Keratinocyte (primary cell): ENCODE results near the gene SPRY1. TPM values are rescaled to one million over a fixed set of nuclear protein-coding genes. Genes with fewer than 3 reads are reported as not detected.

Experiments
- DNase-seq: peaks from one replicate; pipeline ENCODE4 v3.0.0-alpha.2; 2011; ENCODE audit warnings: low read depth, missing footprints, low spot score
- FAIRE-seq: peaks from 2 replicates; lab custom pipeline; 2011; peaks lifted over from hg19 to GRCh38; lab: Jason Lieb, UNC
- H2AFZ ChIP-seq: 2 replicates; pipeline ENCODE4 v1.6.0; 2012; ENCODE audit warnings: low read length, control low read depth, inconsistent platforms; ENCODE audit not compliant: control insufficient read depth
- H3K27ac ChIP-seq: 2 replicates; pipeline ENCODE4 v1.5.1; 2011; ENCODE audit warnings: low read length; ENCODE audit not compliant: control insufficient read depth, insufficient read depth
- H3K27me3 ChIP-seq: 3 replicates; pipeline ENCODE4 v1.6.0; 2011; ENCODE audit warnings: low read length; ENCODE audit not compliant: control insufficient read depth, insufficient read depth; ENCODE audit errors: extremely low read depth
- H3K36me3 ChIP-seq, 2 experiments: 2 replicates in 1 of 2; 3 replicates in 1 of 2; pipeline ENCODE4 v1.5.1; 2011; ENCODE audit warnings: low read length in 2 of 2, mild to moderate bottlenecking in 1 of 2; ENCODE audit not compliant: control insufficient read depth in 2 of 2, insufficient read depth in 2 of 2; ENCODE audit errors: extremely low read depth in 1 of 2
- H3K4me1 ChIP-seq: 3 replicates; pipeline ENCODE4 v1.5.1; 2011; ENCODE audit warnings: low read length; ENCODE audit not compliant: control insufficient read depth, insufficient read depth; ENCODE audit errors: extremely low read depth
- H3K4me2 ChIP-seq: 3 replicates; pipeline ENCODE4 v1.6.0; 2011; ENCODE audit warnings: low read depth, low read length; ENCODE audit not compliant: control insufficient read depth, insufficient read depth; ENCODE audit errors: extremely low read depth
- H3K4me3 ChIP-seq, 3 experiments: fragments of 200-600 bp in 1 of 3; sonication (generic) in 1 of 3; 2 replicates in 2 of 3; 3 replicates in 1 of 3; pipeline ENCODE4 v1.5.1; 2011 to 2016; ENCODE audit warnings: low read length in 3 of 3, mild to moderate bottlenecking in 3 of 3, control low read depth in 2 of 3, inconsistent platforms in 1 of 3, low read depth in 1 of 3, mixed read lengths in 1 of 3, mixed run types in 1 of 3, moderate library complexity in 1 of 3; ENCODE audit not compliant: control insufficient read depth in 2 of 3, insufficient read depth in 2 of 3; ENCODE audit errors: extremely low read depth in 1 of 3
- H3K79me2 ChIP-seq: 2 replicates; pipeline ENCODE4 v1.6.0; 2012; ENCODE audit warnings: low read length; ENCODE audit not compliant: control insufficient read depth, insufficient read depth
- H3K9ac ChIP-seq: 3 replicates; pipeline ENCODE4 v1.6.0; 2011; ENCODE audit warnings: low read length; ENCODE audit not compliant: control insufficient read depth, insufficient read depth; ENCODE audit errors: extremely low read depth
- H3K9me1 ChIP-seq: 3 replicates; pipeline ENCODE4 v1.6.0; 2011; ENCODE audit warnings: low read length; ENCODE audit not compliant: control insufficient read depth, insufficient read depth; ENCODE audit errors: extremely low read depth
- H3K9me3 ChIP-seq: 2 replicates; pipeline ENCODE4 v1.5.1; 2012; ENCODE audit warnings: low read depth, low read length; ENCODE audit not compliant: control insufficient read depth
- H4K20me1 ChIP-seq: 3 replicates; pipeline ENCODE4 v1.6.0; 2011; ENCODE audit warnings: low read length; ENCODE audit not compliant: control insufficient read depth, insufficient read depth; ENCODE audit errors: extremely low read depth
- CTCF ChIP-seq, 3 experiments: IDR thresholded peaks in 1 of 3; conservative IDR thresholded peaks in 1 of 3; optimal IDR thresholded peaks in 1 of 3; 2 replicates in 2 of 3; 3 replicates in 1 of 3; pipeline versions ENCODE3 to v1.5.1; 2011; ENCODE audit warnings: low read length in 3 of 3, mild to moderate bottlenecking in 3 of 3, moderate library complexity in 2 of 3, control low read depth in 1 of 3, inconsistent platforms in 1 of 3; ENCODE audit not compliant: insufficient read depth in 2 of 3; ENCODE audit errors: extremely low read depth in 1 of 3
- EZH2 ChIP-seq: IDR thresholded peaks from one replicate; pipeline ENCODE4 v1.6.1; 2012; ENCODE audit warnings: inconsistent platforms, mild to moderate bottlenecking, low read length, moderate library complexity
- dilution Hi-C: fragments of 300-500 bp; cut with MboI; formaldehyde crosslinking; loops from one replicate; pipeline ENCODE4 v1.7.0; 2020; ENCODE audit warnings: low sequenced_read_pairs; ENCODE audit not compliant: extremely low pct_ligation_motif_present
- polyA plus RNA-seq, 5 experiments: library from polyadenylated mRNA; depleted of rRNA in 3 of 5; stranded (reverse) in 3 of 5; stranded (forward) in 1 of 5; unstranded in 1 of 5; fragments of >200 nt; gene quantifications; 1 replicate in 1 of 5; 2 replicates in 3 of 5; 3 replicates in 1 of 5; pipeline versions ENCODE4 v1.2.1 to v1.2.3, GENCODE V29; 2011 to 2012; ENCODE audit warnings: missing spikeins in 2 of 5, low read depth in 1 of 5, low replicate concordance in 1 of 5

SPRY1 gene
- polyA plus RNA-seq, 1 donor (not counting 4 experiments of a cell fraction or from before 2014, with no cell fraction given): 3.6 TPM

- no peaks in the 10 kb centered on the region for H3K9me3 ChIP-seq
- H3K79me2 ChIP-seq: peaks cover 9% of the 10 kb centered on the region
- no peak overlapping the region for H3K27ac ChIP-seq
- dilution Hi-C loops: no loop called here
- no peaks in the 10 kb centered on the region for H4K20me1 ChIP-seq
- no peak overlapping the region for H3K4me3 ChIP-seq
- peaks cover 0 to 6% of the 10 kb centered on the region in 2 experiments for H3K36me3 ChIP-seq
- H3K4me2 ChIP-seq: no peak overlapping the region
- H3K27me3 ChIP-seq: no peaks in the 10 kb centered on the region
- FAIRE-seq: no peak
- DNase-seq: no peak
- no peaks in the 10 kb centered on the region for H3K9me1 ChIP-seq
- no peak overlapping the region for H3K9ac ChIP-seq
- no peak for TF ChIP-seq CTCF (optimal IDR thresholded peaks at IDR 0.05 in 1 of 3, IDR thresholded peaks at IDR 0.05 in 1 of 3, conservative IDR thresholded peaks at IDR 0.05 in 1 of 3; ENCODE audit: extremely low read depth in 1 of 3, insufficient read depth in 2 of 3, low read length in 3 of 3)
- TF ChIP-seq EZH2: no peak
- H2AFZ ChIP-seq: no peak overlapping the region
- peaks cover 3% of the 10 kb centered on the region for H3K4me1 ChIP-seq
Measured at GRCh38 chr4:123406872-123407271, 10.3 kb downstream of the SPRY1 start.

DNA sequence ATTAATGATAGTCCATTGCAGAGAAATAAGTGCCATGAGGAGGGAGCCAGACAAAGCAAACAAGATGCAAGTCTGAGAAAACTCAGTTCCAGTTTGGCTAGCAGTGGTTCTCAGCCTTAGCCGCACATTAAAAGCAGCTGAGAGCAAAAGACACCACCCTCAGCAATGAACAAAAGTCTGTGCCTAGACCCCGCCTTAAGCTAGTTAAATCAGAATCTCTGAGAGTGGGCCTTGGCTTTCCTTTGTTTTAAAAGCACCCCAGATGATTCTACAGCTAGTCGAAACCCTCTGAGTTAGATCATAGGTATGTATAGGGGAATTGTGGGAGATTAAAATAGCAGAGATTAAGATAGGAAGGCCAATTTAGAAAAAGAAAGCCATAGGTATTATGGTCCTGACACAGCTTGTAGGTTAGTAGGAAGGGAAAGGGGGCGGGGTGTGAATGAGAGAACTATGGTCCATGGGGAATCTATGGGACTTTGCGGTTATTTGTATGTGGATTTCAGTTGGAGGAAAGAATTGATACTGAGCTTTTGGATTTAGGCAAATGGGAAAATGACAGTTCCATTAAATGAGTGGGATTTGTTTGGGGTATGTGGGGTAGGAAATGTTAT is 12.0 kb downstream of the SPRY1 start:
- Histone ChIP-seq H3K4me3 (no peak overlapping the region), H3K27ac (no peak overlapping the region), H2AFZ (no peak overlapping the region), H3K36me3 (no peaks in the 10 kb centered on the region), H3K27me3 (no peaks in the 10 kb centered on the region), H3K9me1 (no peaks in the 10 kb centered on the region), H3K4me1 (peaks cover 6% of the 10 kb centered on the region), H3K9me3 (no peaks in the 10 kb centered on the region), H3K79me2 (peaks cover 2% of the 10 kb centered on the region), H3K9ac (no peak overlapping the region), H4K20me1 (no peaks in the 10 kb centered on the region), H3K4me2 (no peak overlapping the region)
- DNase-seq (no peak), FAIRE-seq (no peak)
- TF ChIP-seq EZH2 (no peak), CTCF (optimal IDR thresholded peaks at IDR 0.05 in 1 of 3, IDR thresholded peaks at IDR 0.05 in 1 of 3, conservative IDR thresholded peaks at IDR 0.05 in 1 of 3; ENCODE audit: extremely low read depth in 1 of 3, insufficient read depth in 2 of 3, low read length in 3 of 3) (no peak)
- dilution Hi-C loops: no loop called here
